WTC11 (cell line): ENCODE data around the gene FHIT. TPM values are rescaled to one million over a fixed set of nuclear protein-coding genes. Genes with fewer than 3 reads are reported as not detected.

ENCODE experiments used
- ATAC-seq: fragments of 200-7000 bp; cut with Tn5 transposase; 2 replicates; pipeline ENCODE4 v1.10.0; 2021; ENCODE audit warnings: mild to moderate bottlenecking, moderate library complexity
- CTCF ChIA-PET: fragments of 300-600 bp; sonication (Branson Sonifier 250); formaldehyde crosslinking; loops from one replicate; lab custom pipeline; 2021; ENCODE audit warnings: antibody characterized with exemption; lab: Charles Lee
- POLR2A ChIA-PET: fragments of 350-600 bp; sonication (Branson Sonifier 250); formaldehyde crosslinking; loops from one replicate; lab custom pipeline; 2021; ENCODE audit warnings: antibody characterized with exemption; lab: Charles Lee
- DNase-seq: peaks from one replicate; pipeline ENCODE4 v3.0.0; 2021; ENCODE audit warnings: low spot score
- H3K27ac Mint-ChIP-seq: 2 replicates; pipeline ENCODE4 v1.8.0; 2021; ENCODE audit warnings: mixed read lengths
- H3K27me3 Mint-ChIP-seq: 2 replicates; pipeline ENCODE4 v1.8.0; 2021; ENCODE audit warnings: low read depth, mild to moderate bottlenecking, moderate library complexity, mixed read lengths
- H3K36me3 Mint-ChIP-seq: 2 replicates; pipeline ENCODE4 v1.8.0; 2021; ENCODE audit warnings: mixed read lengths
- H3K4me1 Mint-ChIP-seq: 2 replicates; pipeline ENCODE4 v1.8.0; 2022; ENCODE audit warnings: mixed read lengths
- H3K4me3 Mint-ChIP-seq: 2 replicates; pipeline ENCODE4 v1.8.0; 2021; ENCODE audit warnings: mild to moderate bottlenecking, moderate library complexity, mixed read lengths
- H3K9me3 Mint-ChIP-seq: 2 replicates; pipeline ENCODE4 v1.8.0; 2021; ENCODE audit warnings: mixed read lengths
- CDX4 ChIP-seq: fragments of 250-450 bp; sonication (Bioruptor Pico); IDR thresholded peaks from 2 replicates; pipeline ENCODE4 v1.9.0; 2021; ENCODE audit warnings: moderate library complexity, mild to moderate bottlenecking, inconsistent platforms, borderline replicate concordance
- E2F5 ChIP-seq: sonication (generic); formaldehyde crosslinking; IDR thresholded peaks from 2 replicates; pipeline ENCODE4 v1.8.1; 2022; ENCODE audit warnings: mild to moderate bottlenecking, moderate library complexity, missing genetic modification reagents
- EMX1 ChIP-seq: fragments of 250-450 bp; sonication (Bioruptor Pico); IDR thresholded peaks from 2 replicates; pipeline ENCODE4 v1.8.0; 2021; ENCODE audit warnings: mild to moderate bottlenecking
- GTF2I ChIP-seq: fragments of 250-450 bp; sonication (Bioruptor Pico); conservative IDR thresholded peaks from 2 replicates; pipeline ENCODE4 v1.4.0; 2021; ENCODE audit warnings: mild to moderate bottlenecking
- KAT7 ChIP-seq: sonication (generic); formaldehyde crosslinking; IDR thresholded peaks from 2 replicates; pipeline ENCODE4 v1.8.1; 2023; ENCODE audit warnings: missing genetic modification reagents, mild to moderate bottlenecking, borderline replicate concordance
- MYBL2 ChIP-seq: sonication (generic); formaldehyde crosslinking; IDR thresholded peaks from 2 replicates; pipeline ENCODE4 v1.8.1; 2023; ENCODE audit warnings: mild to moderate bottlenecking, moderate library complexity, missing genetic modification reagents
- NFYB ChIP-seq: sonication (generic); formaldehyde crosslinking; conservative IDR thresholded peaks from 2 replicates; pipeline ENCODE4 v1.8.0; 2022; ENCODE audit warnings: low read depth, missing genetic modification reagents
- RELA ChIP-seq: sonication (generic); formaldehyde crosslinking; IDR thresholded peaks from 2 replicates; pipeline ENCODE4 v1.8.1; 2022; ENCODE audit warnings: missing genetic modification reagents, mild to moderate bottlenecking, borderline replicate concordance
- SP1 ChIP-seq: sonication (generic); formaldehyde crosslinking; conservative IDR thresholded peaks from 2 replicates; pipeline ENCODE4 v1.8.1; 2022; ENCODE audit warnings: missing genetic modification reagents
- TCF7 ChIP-seq: sonication (generic); formaldehyde crosslinking; IDR thresholded peaks from 2 replicates; pipeline ENCODE4 v1.8.0; 2022; ENCODE audit warnings: mild to moderate bottlenecking, low read depth, missing genetic modification reagents, moderate library complexity
- ZMAT4 ChIP-seq: fragments of 250-450 bp; sonication (Bioruptor Pico); IDR thresholded peaks from 2 replicates; pipeline ENCODE4 v1.9.0; 2021; ENCODE audit warnings: mild to moderate bottlenecking
- ZNF232 ChIP-seq: sonication (generic); formaldehyde crosslinking; IDR thresholded peaks from 2 replicates; pipeline ENCODE4 v1.8.0; 2022; ENCODE audit warnings: mild to moderate bottlenecking, missing genetic modification reagents
- ZNF263 ChIP-seq: sonication (generic); formaldehyde crosslinking; IDR thresholded peaks from 2 replicates; pipeline ENCODE4 v1.8.1; 2022; ENCODE audit warnings: low read depth, mild to moderate bottlenecking, moderate library complexity, missing genetic modification reagents
- ZNF317 ChIP-seq: sonication (generic); formaldehyde crosslinking; IDR thresholded peaks from 2 replicates; pipeline ENCODE4 v1.8.1; 2023; ENCODE audit warnings: low read depth, mild to moderate bottlenecking, moderate library complexity, missing genetic modification reagents, borderline replicate concordance
- total RNA-seq: library from RNA; stranded (reverse); gene quantifications from 3 replicates; pipeline ENCODE4 v1.2.3, GENCODE V29; 2021
- TF ChIP-seq, protein P1 (sequence below): fragments of 250-450 bp; sonication (Bioruptor Pico); IDR thresholded peaks from 2 replicates; pipeline ENCODE4 v1.9.0; 2021; ENCODE audit warnings: mild to moderate bottlenecking, borderline replicate concordance
- TF ChIP-seq, protein P2 (sequence below): sonication (generic); formaldehyde crosslinking; IDR thresholded peaks from 2 replicates; pipeline ENCODE4 v1.8.1; 2023; ENCODE audit warnings: mild to moderate bottlenecking, missing genetic modification reagents
- TF ChIP-seq, protein P3 (sequence below): fragments of 250-450 bp; sonication (Bioruptor Pico); IDR thresholded peaks from 2 replicates; pipeline ENCODE4 v1.9.0; 2021; ENCODE audit warnings: mild to moderate bottlenecking
- TF ChIP-seq, protein P4 (sequence below): sonication (generic); formaldehyde crosslinking; IDR thresholded peaks from 2 replicates; pipeline ENCODE4 v1.8.0; 2023; ENCODE audit warnings: missing genetic modification reagents

The FHIT gene
- total RNA-seq, 1 experiment from 2014 or later = 2.6 TPM

DNA sequence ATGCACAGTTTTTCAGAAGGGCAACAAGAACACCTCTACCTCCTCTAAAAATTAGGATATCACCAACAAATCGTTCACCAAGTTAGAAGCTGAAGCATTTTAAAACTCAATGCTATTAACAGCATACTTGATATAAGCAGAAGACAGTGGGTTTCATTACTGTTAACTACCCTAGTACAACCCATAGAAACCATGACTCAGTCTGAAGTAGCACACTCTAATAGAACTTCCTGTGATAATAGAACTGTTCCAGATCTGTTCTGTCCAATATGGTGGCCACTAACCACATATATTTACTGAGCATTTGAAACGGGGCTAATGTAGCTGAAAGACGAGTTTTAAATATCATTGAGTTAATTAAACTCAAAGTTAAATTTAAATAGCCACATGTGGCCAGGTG lies 1075.6 kb downstream of the FHIT start (continued):
- TF ChIP-seq ZNF263 (no peak), RELA (CRISPR knock-in tag) (no peak)

GRCh38 chr3:60169755-60170154 lies 1081.5 kb downstream of the FHIT start:
- Mint-ChIP-seq H3K27ac (no peak overlapping the region), H3K36me3 (no peaks in the 10 kb centered on the region), H3K27me3 (no peaks in the 10 kb centered on the region), H3K4me1 (no peaks in the 10 kb centered on the region), H3K4me3 (no peak overlapping the region), H3K9me3 (no peaks in the 10 kb centered on the region)
- TF ChIP-seq E2F5 = no peak
- TF ChIP-seq SP1 (CRISPR knock-in tag) = no peak
- TF ChIP-seq NFYB (CRISPR knock-in tag) = no peak
- TF ChIP-seq, protein P1, sequence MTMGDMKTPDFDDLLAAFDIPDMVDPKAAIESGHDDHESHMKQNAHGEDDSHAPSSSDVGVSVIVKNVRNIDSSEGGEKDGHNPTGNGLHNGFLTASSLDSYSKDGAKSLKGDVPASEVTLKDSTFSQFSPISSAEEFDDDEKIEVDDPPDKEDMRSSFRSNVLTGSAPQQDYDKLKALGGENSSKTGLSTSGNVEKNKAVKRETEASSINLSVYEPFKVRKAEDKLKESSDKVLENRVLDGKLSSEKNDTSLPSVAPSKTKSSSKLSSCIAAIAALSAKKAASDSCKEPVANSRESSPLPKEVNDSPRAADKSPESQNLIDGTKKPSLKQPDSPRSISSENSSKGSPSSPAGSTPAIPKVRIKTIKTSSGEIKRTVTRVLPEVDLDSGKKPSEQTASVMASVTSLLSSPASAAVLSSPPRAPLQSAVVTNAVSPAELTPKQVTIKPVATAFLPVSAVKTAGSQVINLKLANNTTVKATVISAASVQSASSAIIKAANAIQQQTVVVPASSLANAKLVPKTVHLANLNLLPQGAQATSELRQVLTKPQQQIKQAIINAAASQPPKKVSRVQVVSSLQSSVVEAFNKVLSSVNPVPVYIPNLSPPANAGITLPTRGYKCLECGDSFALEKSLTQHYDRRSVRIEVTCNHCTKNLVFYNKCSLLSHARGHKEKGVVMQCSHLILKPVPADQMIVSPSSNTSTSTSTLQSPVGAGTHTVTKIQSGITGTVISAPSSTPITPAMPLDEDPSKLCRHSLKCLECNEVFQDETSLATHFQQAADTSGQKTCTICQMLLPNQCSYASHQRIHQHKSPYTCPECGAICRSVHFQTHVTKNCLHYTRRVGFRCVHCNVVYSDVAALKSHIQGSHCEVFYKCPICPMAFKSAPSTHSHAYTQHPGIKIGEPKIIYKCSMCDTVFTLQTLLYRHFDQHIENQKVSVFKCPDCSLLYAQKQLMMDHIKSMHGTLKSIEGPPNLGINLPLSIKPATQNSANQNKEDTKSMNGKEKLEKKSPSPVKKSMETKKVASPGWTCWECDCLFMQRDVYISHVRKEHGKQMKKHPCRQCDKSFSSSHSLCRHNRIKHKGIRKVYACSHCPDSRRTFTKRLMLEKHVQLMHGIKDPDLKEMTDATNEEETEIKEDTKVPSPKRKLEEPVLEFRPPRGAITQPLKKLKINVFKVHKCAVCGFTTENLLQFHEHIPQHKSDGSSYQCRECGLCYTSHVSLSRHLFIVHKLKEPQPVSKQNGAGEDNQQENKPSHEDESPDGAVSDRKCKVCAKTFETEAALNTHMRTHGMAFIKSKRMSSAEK (CRISPR knock-in tag) = no peak
- TF ChIP-seq CDX4 (CRISPR knock-in tag) = no peak
- no peak for TF ChIP-seq TCF7 (CRISPR knock-in tag)
- TF ChIP-seq, protein P2, sequence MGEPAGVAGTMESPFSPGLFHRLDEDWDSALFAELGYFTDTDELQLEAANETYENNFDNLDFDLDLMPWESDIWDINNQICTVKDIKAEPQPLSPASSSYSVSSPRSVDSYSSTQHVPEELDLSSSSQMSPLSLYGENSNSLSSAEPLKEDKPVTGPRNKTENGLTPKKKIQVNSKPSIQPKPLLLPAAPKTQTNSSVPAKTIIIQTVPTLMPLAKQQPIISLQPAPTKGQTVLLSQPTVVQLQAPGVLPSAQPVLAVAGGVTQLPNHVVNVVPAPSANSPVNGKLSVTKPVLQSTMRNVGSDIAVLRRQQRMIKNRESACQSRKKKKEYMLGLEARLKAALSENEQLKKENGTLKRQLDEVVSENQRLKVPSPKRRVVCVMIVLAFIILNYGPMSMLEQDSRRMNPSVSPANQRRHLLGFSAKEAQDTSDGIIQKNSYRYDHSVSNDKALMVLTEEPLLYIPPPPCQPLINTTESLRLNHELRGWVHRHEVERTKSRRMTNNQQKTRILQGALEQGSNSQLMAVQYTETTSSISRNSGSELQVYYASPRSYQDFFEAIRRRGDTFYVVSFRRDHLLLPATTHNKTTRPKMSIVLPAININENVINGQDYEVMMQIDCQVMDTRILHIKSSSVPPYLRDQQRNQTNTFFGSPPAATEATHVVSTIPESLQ (CRISPR knock-in tag) = no peak
- TF ChIP-seq KAT7 (CRISPR knock-in tag) = no peak
- TF ChIP-seq MYBL2 = no peak
- TF ChIP-seq ZNF317 = no peak
- TF ChIP-seq, protein P3, sequence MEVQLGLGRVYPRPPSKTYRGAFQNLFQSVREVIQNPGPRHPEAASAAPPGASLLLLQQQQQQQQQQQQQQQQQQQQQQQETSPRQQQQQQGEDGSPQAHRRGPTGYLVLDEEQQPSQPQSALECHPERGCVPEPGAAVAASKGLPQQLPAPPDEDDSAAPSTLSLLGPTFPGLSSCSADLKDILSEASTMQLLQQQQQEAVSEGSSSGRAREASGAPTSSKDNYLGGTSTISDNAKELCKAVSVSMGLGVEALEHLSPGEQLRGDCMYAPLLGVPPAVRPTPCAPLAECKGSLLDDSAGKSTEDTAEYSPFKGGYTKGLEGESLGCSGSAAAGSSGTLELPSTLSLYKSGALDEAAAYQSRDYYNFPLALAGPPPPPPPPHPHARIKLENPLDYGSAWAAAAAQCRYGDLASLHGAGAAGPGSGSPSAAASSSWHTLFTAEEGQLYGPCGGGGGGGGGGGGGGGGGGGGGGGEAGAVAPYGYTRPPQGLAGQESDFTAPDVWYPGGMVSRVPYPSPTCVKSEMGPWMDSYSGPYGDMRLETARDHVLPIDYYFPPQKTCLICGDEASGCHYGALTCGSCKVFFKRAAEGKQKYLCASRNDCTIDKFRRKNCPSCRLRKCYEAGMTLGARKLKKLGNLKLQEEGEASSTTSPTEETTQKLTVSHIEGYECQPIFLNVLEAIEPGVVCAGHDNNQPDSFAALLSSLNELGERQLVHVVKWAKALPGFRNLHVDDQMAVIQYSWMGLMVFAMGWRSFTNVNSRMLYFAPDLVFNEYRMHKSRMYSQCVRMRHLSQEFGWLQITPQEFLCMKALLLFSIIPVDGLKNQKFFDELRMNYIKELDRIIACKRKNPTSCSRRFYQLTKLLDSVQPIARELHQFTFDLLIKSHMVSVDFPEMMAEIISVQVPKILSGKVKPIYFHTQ (CRISPR knock-in tag) = no peak
- TF ChIP-seq, protein P4, sequence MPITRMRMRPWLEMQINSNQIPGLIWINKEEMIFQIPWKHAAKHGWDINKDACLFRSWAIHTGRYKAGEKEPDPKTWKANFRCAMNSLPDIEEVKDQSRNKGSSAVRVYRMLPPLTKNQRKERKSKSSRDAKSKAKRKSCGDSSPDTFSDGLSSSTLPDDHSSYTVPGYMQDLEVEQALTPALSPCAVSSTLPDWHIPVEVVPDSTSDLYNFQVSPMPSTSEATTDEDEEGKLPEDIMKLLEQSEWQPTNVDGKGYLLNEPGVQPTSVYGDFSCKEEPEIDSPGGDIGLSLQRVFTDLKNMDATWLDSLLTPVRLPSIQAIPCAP (CRISPR knock-in tag) = no peak
- TF ChIP-seq EMX1 (CRISPR knock-in tag) = no peak
- TF ChIP-seq GTF2I (CRISPR knock-in tag) = no peak
- no peak for TF ChIP-seq ZNF232 (CRISPR knock-in tag)
- TF ChIP-seq ZMAT4 (CRISPR knock-in tag) = no peak
- ChIA-PET CTCF (no interaction called here), POLR2A (no interaction called here)
- ATAC-seq = no peak
- no peak for DNase-seq
